ENCODE data around the gene SLC2A4RG.

DNA sequence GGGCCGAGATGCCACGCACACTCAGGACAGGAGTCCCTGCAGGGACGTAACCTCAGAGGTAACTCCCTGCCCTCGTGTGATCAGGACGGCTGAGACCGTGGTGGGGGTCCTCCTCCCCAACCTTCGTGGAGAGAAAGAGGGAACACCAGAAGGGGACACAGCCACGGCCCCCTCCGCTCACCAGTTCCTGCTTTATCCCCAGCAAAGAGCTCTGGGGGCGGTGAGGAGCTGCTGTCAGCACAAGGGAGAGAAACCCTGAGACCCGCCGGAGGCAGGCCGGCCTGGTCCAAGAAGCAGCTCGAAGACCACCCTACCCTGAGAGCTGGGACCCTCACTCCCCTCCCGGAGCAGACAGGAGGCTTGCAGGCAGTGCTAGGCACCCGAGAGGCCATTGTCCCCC is 44.4 kb downstream of the SLC2A4RG start:
- TF ChIP-seq, protein P1, sequence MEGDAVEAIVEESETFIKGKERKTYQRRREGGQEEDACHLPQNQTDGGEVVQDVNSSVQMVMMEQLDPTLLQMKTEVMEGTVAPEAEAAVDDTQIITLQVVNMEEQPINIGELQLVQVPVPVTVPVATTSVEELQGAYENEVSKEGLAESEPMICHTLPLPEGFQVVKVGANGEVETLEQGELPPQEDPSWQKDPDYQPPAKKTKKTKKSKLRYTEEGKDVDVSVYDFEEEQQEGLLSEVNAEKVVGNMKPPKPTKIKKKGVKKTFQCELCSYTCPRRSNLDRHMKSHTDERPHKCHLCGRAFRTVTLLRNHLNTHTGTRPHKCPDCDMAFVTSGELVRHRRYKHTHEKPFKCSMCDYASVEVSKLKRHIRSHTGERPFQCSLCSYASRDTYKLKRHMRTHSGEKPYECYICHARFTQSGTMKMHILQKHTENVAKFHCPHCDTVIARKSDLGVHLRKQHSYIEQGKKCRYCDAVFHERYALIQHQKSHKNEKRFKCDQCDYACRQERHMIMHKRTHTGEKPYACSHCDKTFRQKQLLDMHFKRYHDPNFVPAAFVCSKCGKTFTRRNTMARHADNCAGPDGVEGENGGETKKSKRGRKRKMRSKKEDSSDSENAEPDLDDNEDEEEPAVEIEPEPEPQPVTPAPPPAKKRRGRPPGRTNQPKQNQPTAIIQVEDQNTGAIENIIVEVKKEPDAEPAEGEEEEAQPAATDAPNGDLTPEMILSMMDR (IDR thresholded peaks at IDR 0.05), result no peak
- TF ChIP-seq POLR2A (IDR thresholded peaks at IDR 0.05), result no peak
- TF ChIP-seq EP300 (IDR thresholded peaks at IDR 0.05; ENCODE audit: low read depth), result no peak
